BJ (cell line): ENCODE results near the gene ANKZF1. TPM values are rescaled to one million over a fixed set of nuclear protein-coding genes. Genes with fewer than 3 reads are reported as not detected.

ENCODE experiments used
- CTCF ChIA-PET: fragments of 350-600 bp; formaldehyde crosslinking; extraction: SDS; loops from one replicate; lab custom pipeline; 2021; ENCODE audit warnings: antibody characterized with exemption, inconsistent platforms; lab: Yijun Ruan, JAX
- POLR2A ChIA-PET: fragments of 300-600 bp; sonication (Branson Sonifier 250); formaldehyde crosslinking; extraction: SDS; loops from one replicate; lab custom pipeline; 2021; ENCODE audit warnings: antibody characterized with exemption; lab: Charles Lee
- DNase-seq: peaks from one replicate; pipeline ENCODE4 v3.0.0-alpha.2; 2011; ENCODE audit warnings: low read depth
- H3K27me3 ChIP-seq: 2 replicates; pipeline ENCODE4 v1.6.0; 2011; ENCODE audit warnings: low read length; ENCODE audit not compliant: control insufficient read depth, insufficient read depth
- H3K36me3 ChIP-seq: 2 replicates; pipeline ENCODE4 v1.5.1; 2011; ENCODE audit warnings: low read length; ENCODE audit not compliant: control insufficient read depth, insufficient read depth
- H3K4me3 ChIP-seq: 2 replicates; pipeline ENCODE4 v1.5.1; 2011; ENCODE audit warnings: low read depth, mild to moderate bottlenecking, control low read depth, low read length
- CTCF ChIP-seq: IDR thresholded peaks from 2 replicates; pipeline ENCODE4 v1.5.1; 2011; ENCODE audit warnings: low read depth, mild to moderate bottlenecking, control low read depth, inconsistent platforms, low read length, moderate library complexity; ENCODE audit not compliant: insufficient read depth
- polyA plus RNA-seq: library from polyadenylated mRNA; depleted of rRNA; stranded (reverse); fragments of >200 nt; gene quantifications from 2 replicates; pipeline ENCODE4 v1.2.3, GENCODE V29; 2011; rRNA removed

ANKZF1 gene
- polyA plus RNA-seq, 1 experiment = 37.7 TPM

- Histone ChIP-seq H3K36me3 (peaks cover 22% of the 10 kb centered on the region), H3K4me3 (no peak overlapping the region), H3K27me3 (no peaks in the 10 kb centered on the region)
- CTCF ChIA-PET = interaction anchor here (0.5 to 20.7 kb wide), 4 partner anchors 5 to 213 kb away, joined by 3 to 403 read pairs (median 204); partner anchors contain the start of gene DNAJB2
- POLR2A ChIA-PET = no interaction called here
- no peak for TF ChIP-seq CTCF
- DNase-seq = no peak
Observed at GRCh38 chr2:219285894-219286425, 56.4 kb downstream of the ANKZF1 start.

Other genes starting within 250 kb of the ANKZF1 start
- not detected in 2 replicates for gene FEV, start 244.6 kb upstream of the ANKZF1 start, polyA plus RNA-seq
- gene CRYBA2, start 236.4 kb upstream of the ANKZF1 start, polyA plus RNA-seq = 0.26 TPM in 1 of 2 replicates, not detected in the other
- not detected in 2 replicates for gene CFAP65, start 188.3 kb upstream of the ANKZF1 start, polyA plus RNA-seq
- 0.05 TPM in 2 replicates for gene IHH, start 168.9 kb upstream of the ANKZF1 start, polyA plus RNA-seq
- gene NHEJ1, start 69.0 kb upstream of the ANKZF1 start, polyA plus RNA-seq = 23.9 and 24.1 TPM in 2 replicates
- 1.1 and 1.3 TPM in 2 replicates for gene SLC23A3, start 59.8 kb upstream of the ANKZF1 start, polyA plus RNA-seq
- gene CNPPD1, start 52.9 kb upstream of the ANKZF1 start, polyA plus RNA-seq = 43.5 and 66.9 TPM in 2 replicates
- gene RETREG2, start 51.5 kb upstream of the ANKZF1 start, polyA plus RNA-seq = 95.9 and 131 TPM in 2 replicates
- gene ZFAND2B, start 23.0 kb upstream of the ANKZF1 start, polyA plus RNA-seq = 45.6 and 62.9 TPM in 2 replicates
- 20.3 and 33.4 TPM in 2 replicates for gene ABCB6, start 10.8 kb upstream of the ANKZF1 start, polyA plus RNA-seq
- 105 and 132 TPM in 2 replicates for gene ATG9A, start 170 bp upstream of the ANKZF1 start, polyA plus RNA-seq
- 9.4 and 9.5 TPM in 2 replicates for gene GLB1L, start 15.6 kb downstream of the ANKZF1 start, polyA plus RNA-seq
- 41.6 and 64.2 TPM in 2 replicates for gene STK16, start 15.7 kb downstream of the ANKZF1 start, polyA plus RNA-seq
- gene TUBA4B, start 23.4 kb downstream of the ANKZF1 start, polyA plus RNA-seq = not detected in 2 replicates
- 16.8 and 23.0 TPM in 2 replicates for gene TUBA4A, start 24.1 kb downstream of the ANKZF1 start, polyA plus RNA-seq
- 45.0 and 57.3 TPM in 2 replicates for gene DNAJB2, start 49.6 kb downstream of the ANKZF1 start, polyA plus RNA-seq
- 3.2 and 7.0 TPM in 2 replicates for gene PTPRN, start 79.6 kb downstream of the ANKZF1 start, polyA plus RNA-seq
- not detected in 2 replicates for gene RESP18, start 102.9 kb downstream of the ANKZF1 start, polyA plus RNA-seq
- gene DNPEP, start 158.1 kb downstream of the ANKZF1 start, polyA plus RNA-seq = 69.2 and 134 TPM in 2 replicates
- gene DES, start 188.6 kb downstream of the ANKZF1 start, polyA plus RNA-seq = 5.4 and 7.0 TPM in 2 replicates
- 47.0 and 69.9 TPM in 2 replicates for gene SPEG, start 205.0 kb downstream of the ANKZF1 start, polyA plus RNA-seq